K562 (cell line): ENCODE data around the gene ATAD2B.
"Not testable (repeated sequence)": the region's sequence is repeated elsewhere in the genome, so short reads cannot be mapped to it uniquely, and the experiment has no call there.

Source experiments
- MAX ChIP-seq: sonication (generic); formaldehyde crosslinking; IDR thresholded peaks from 2 replicates; pipeline ENCODE4 v1.9.0; 2022; ENCODE audit warnings: mild to moderate bottlenecking, missing genetic modification reagents
- MXI1 ChIP-seq: IDR thresholded peaks from 2 replicates; pipeline ENCODE4 v1.6.1; 2011; ENCODE audit warnings: low read depth, mild to moderate bottlenecking, improper control_type of control experiment, low read length
- POLR2A ChIP-seq: fragments of 450-650 bp; conservative IDR thresholded peaks from 2 replicates; pipeline ENCODE4 v1.6.1; 2016
- YY1 ChIP-seq, 3 experiments: IDR thresholded peaks; 2 replicates each; pipeline ENCODE4 v1.6.1; 2011; ENCODE audit warnings: low read length in 2 of 3, mild to moderate bottlenecking in 2 of 3, moderate library complexity in 2 of 3, borderline replicate concordance in 1 of 3, control low read depth in 1 of 3, low read depth in 1 of 3; ENCODE audit not compliant: insufficient read depth in 3 of 3, insufficient replicate concordance in 2 of 3, control insufficient read depth in 1 of 3, insufficient read length in 1 of 3; ENCODE audit errors: extremely low read depth in 1 of 3
- ZNF445 ChIP-seq: fragments of 250-450 bp; sonication (Bioruptor Pico); IDR thresholded peaks from 2 replicates; pipeline ENCODE4 v1.4.0; 2020; ENCODE audit warnings: low read depth, mild to moderate bottlenecking, moderate library complexity
- TF ChIP-seq, protein P1 (sequence below), 3 experiments: IDR thresholded peaks in 2 of 3; conservative IDR thresholded peaks in 1 of 3; 2 replicates each; pipeline ENCODE4 v1.5.1; 2011 to 2012; ENCODE audit warnings: low read length in 3 of 3, mild to moderate bottlenecking in 3 of 3, control low read depth in 2 of 3, improper control_type of control experiment in 1 of 3, inconsistent platforms in 1 of 3, low read depth in 1 of 3, mixed read lengths in 1 of 3, moderate library complexity in 1 of 3; ENCODE audit not compliant: insufficient read depth in 2 of 3
- TF ChIP-seq, protein P2 (sequence below): fragments of 250-450 bp; sonication (Bioruptor Pico); IDR thresholded peaks from 2 replicates; pipeline ENCODE4 v1.4.0; 2020
- TF ChIP-seq, protein P3 (sequence below): fragments of 250-450 bp; sonication (Bioruptor Pico); IDR thresholded peaks from 2 replicates; pipeline ENCODE4 v1.6.1; 2021; ENCODE audit warnings: mild to moderate bottlenecking

- TF ChIP-seq, protein P1, sequence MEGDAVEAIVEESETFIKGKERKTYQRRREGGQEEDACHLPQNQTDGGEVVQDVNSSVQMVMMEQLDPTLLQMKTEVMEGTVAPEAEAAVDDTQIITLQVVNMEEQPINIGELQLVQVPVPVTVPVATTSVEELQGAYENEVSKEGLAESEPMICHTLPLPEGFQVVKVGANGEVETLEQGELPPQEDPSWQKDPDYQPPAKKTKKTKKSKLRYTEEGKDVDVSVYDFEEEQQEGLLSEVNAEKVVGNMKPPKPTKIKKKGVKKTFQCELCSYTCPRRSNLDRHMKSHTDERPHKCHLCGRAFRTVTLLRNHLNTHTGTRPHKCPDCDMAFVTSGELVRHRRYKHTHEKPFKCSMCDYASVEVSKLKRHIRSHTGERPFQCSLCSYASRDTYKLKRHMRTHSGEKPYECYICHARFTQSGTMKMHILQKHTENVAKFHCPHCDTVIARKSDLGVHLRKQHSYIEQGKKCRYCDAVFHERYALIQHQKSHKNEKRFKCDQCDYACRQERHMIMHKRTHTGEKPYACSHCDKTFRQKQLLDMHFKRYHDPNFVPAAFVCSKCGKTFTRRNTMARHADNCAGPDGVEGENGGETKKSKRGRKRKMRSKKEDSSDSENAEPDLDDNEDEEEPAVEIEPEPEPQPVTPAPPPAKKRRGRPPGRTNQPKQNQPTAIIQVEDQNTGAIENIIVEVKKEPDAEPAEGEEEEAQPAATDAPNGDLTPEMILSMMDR (IDR thresholded peaks at IDR 0.05 in 2 of 3, conservative IDR thresholded peaks at IDR 0.05 in 1 of 3; ENCODE audit: insufficient read depth in 2 of 3, low read depth in 1 of 3, low read length in 3 of 3), result not testable (repeated sequence)
- TF ChIP-seq POLR2A; MAX (CRISPR knock-in tag); ZNF445 (CRISPR knock-in tag); YY1 (IDR thresholded peaks at IDR 0.05; ENCODE audit: borderline replicate concordance in 1 of 3, control insufficient read depth in 1 of 3, extremely low read depth in 1 of 3, insufficient read depth in 3 of 3, insufficient read length in 1 of 3, insufficient replicate concordance in 2 of 3, low read depth in 1 of 3, low read length in 2 of 3); MXI1: not testable (repeated sequence)
- TF ChIP-seq, protein P2, sequence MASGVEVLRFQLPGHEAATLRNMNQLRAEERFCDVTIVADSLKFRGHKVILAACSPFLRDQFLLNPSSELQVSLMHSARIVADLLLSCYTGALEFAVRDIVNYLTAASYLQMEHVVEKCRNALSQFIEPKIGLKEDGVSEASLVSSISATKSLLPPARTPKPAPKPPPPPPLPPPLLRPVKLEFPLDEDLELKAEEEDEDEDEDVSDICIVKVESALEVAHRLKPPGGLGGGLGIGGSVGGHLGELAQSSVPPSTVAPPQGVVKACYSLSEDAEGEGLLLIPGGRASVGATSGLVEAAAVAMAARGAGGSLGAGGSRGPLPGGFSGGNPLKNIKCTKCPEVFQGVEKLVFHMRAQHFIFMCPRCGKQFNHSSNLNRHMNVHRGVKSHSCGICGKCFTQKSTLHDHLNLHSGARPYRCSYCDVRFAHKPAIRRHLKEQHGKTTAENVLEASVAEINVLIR (CRISPR knock-in tag), result not testable (repeated sequence)
- TF ChIP-seq, protein P3, sequence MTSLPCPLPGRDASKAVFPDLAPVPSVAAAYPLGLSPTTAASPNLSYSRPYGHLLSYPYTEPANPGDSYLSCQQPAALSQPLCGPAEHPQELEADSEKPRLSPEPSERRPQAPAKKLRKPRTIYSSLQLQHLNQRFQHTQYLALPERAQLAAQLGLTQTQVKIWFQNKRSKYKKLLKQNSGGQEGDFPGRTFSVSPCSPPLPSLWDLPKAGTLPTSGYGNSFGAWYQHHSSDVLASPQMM, result not testable (repeated sequence)
Measured at GRCh38 chr2:23780465-23780864, 146.5 kb downstream of the ATAD2B start.
